HuH-7 (cell line): ENCODE data around the gene IFNA13.

ENCODE experiments used
- DNase-seq: peaks from one replicate; pipeline ENCODE4 v3.0.0; 2011; ENCODE audit warnings: low spot score

Gene IFNA13

GRCh38 chr9:21357479-21358460, 10.1 kb downstream of the IFNA13 start:
- no peak for DNase-seq

DNA sequence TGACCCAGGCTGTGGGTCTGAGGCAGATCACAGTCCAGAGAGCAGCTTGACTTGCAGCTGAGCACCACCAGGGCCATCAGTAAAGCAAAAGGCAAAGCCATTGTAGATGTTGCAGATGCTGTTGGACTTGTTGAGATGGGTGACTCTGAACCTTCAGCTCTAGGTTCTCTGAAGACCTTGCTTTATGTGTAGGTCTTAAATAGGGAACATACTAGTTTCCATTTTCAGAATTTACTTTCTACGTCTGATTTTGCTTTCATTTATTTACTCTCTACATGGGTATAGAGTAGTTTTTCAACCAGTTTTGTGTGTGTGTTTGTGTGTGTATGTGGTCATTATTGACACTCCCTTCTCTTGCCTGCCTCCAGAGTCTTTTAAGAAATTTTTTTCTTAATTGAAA, 17.1 kb downstream of the IFNA13 start, which contains the start of gene IFNA6:
Gene IFNA6 (minus strand): TSS at position 101 of the 400 bp plus-strand sequence. CDS start 0 bp downstream, at position 101.
- no peak for DNase-seq

- DNase-seq = no peak
Observed at GRCh38 chr9:21348430-21348970, 19.4 kb downstream of the IFNA13 start.

DNA sequence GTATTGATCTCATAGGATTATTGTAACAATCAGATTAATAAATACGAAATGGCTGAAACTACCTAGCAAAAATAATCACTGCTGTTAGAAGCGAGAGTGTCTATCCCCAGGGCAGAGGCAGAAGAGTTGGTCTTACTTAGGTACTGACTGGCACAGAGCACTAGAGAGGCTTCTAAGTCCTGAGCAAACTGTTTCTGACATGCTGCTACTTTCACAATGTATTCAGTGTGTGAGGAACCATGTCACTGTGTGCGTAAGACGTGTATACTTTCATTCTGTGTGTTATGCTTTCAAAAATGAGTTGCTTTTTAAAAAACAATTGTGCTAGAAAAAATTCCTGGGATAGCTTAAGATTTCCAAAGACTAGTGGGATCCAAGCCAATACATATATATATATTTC, 27.1 kb downstream of the IFNA13 start:
- no peak for DNase-seq

GRCh38 chr9:21336457-21336856, 31.4 kb downstream of the IFNA13 start:
- no peak for DNase-seq

GRCh38 chr9:21334701-21335632, 32.9 kb downstream of the IFNA13 start, which contains the start of gene KLHL9:
TSS of gene KLHL9 (minus strand) at chr9:21335404. CDS start at chr9:21334859, 545 bp downstream.
- DNase-seq = peak; percentile 87

DNA sequence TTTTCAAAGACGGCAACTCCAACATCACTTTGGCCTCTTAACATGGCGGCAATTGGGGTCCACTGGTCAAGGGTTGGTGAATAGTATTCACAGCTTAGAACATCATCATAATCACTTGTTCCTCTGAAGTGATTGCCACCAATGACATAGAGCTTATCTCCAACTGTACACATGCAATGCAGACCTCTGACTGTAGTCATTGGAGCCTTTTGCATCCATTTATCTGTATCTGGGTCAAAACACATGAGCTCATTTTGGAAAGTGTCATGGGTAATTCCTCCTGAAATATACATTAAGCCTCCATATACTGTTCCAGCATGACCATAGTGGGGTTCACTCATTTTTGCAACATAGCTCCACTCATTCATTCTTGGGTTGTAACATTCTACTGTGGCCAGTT, 34.6 kb downstream of the IFNA13 start:
- no peak for DNase-seq

- no peak for DNase-seq
Observed at GRCh38 chr9:21331676-21332402, 36.0 kb downstream of the IFNA13 start.

DNA sequence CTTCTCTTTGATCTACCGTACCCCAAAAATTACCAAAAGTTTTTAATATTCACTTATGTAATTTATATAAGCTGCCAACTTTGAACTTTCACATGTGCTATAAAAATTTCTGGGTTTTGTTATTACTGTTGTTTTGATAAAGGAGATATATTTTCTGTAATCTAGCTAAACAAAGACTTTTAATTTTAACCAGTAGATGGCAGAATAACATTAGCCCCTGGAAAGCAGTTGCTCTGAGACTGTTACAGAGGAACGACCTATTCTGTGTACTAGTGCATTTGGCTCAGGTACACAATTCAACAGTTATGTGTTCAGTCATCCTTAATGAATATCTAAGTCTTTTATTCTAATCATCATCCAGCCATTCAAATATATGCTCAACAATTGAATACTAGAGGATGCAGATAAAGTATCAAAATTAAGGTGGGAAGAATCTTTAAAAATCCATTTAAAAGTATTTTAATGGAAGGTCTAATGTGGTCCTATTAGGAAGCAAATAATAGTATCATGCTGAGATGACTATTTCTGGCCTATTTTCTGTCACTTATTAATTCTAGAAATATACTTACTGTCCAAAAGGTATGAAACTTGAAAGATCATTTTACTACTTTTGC, 41.2 kb downstream of the IFNA13 start:
- peak; percentile 13 for DNase-seq

GRCh38 chr9:21324047-21324446, 43.8 kb downstream of the IFNA13 start:
- no peak for DNase-seq

DNA sequence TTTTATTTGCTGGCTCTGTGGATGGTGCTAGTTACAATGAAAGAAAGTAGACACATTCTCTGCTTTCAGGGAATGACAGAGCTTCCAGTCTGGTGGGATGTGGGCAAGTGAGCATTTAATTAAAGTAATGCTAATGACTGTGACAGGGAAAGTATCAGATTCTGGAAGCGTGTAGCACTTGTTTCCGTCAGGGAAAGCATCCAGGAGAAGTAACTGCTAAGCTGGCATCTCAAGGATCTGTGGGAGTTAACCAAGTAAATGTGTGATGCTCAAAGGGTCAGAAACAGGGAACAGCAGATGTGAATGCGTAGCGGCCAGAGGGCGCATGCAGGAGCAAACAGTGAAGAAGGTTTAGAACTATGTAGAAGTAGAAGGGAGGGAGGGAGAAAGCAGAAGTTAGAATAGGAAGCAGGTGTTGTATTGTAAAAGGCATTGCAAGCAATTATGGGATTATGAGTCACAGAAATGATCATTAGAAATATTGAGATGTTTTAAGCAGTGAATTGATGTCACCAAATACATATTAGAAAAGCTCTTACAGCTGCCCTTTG, 44.9 kb downstream of the IFNA13 start:
- no peak for DNase-seq

DNA sequence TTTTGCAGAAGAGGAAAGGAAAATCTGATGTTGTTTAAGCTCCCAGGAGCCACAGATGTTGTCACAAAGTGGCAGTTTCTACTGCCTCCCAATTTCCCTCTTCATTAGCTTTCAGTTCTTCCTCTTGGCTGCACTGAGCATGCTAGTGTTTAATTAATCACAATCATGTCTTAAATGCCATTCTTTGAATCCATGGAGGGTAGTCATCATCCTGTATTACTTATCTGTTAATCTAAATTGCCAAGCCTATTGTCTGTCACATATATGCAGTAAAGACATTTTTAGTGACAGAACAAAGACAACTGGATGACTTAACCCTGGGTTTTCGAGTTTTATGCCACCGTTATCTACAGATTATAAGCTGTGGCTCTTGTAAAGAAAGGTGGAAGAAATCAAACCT, 47.4 kb downstream of the IFNA13 start:
- DNase-seq = no peak

- DNase-seq = no peak
Observed at GRCh38 chr9:21317956-21318923, 49.6 kb downstream of the IFNA13 start.
